Uterus (tissue), 2 donors: ENCODE results near the gene S100B.

ENCODE experiments used
- CTCF ChIP-seq, 4 experiments: fragments of 200-600 bp in 2 of 4; fragments of 450-650 bp in 2 of 4; sonication (generic) in 2 of 4; IDR thresholded peaks; one replicate each; pipeline ENCODE4 v1.5.1; 2016 to 2019; ENCODE audit warnings: antibody characterized with exemption in 4 of 4, mild to moderate bottlenecking in 2 of 4, moderate library complexity in 1 of 4
- POLR2A ChIP-seq, 2 donors: fragments of 450-650 bp; IDR thresholded peaks; one replicate each; pipeline ENCODE4 v1.6.1; 2016; ENCODE audit warnings: antibody characterized with exemption in 2 of 2, mild to moderate bottlenecking in 1 of 2, moderate library complexity in 1 of 2

DNA sequence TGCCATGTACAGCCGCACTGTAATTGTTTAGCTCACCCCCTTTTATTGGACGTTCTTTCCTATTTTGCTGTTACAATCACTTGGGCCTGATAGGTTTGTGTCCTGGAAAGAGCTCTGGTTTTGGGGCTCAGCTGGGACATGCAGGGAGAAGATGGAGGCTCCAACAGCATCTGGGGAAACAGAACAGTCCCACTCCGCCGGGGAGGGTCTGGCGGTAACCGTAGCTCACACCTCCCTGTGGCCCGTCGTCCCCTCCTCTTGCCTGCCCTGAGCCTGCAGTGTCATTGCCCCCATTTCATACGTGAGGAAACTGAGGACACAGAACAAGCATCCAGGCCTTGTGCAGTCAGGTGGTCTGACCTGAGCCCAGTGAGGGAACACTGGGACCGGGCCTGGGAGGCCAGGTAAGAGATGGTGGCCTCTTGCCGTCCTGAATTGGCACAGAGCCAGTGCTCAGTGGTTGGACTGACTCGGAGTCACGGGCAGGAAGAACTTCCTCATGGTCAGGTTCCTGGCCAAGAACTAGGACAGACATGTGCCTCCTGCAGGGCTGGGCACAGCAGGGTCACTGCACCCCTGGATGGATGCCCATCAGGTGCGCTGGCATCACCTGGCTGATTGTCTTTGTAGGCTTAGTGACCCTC is 41.8 kb downstream of the S100B start:
- TF ChIP-seq CTCF (IDR thresholded peaks at IDR 0.05) (no peak), POLR2A (IDR thresholded peaks at IDR 0.05) (no peak)
